COR-L47 (cell line): Measurements from ENCODE around the gene HTRA1.
A peak's percentile ranks its signal among the peaks of the same experiment; 100 is the strongest.

ENCODE experiments used
- DNase-seq: peaks from one replicate; lab custom pipeline; 2025; lab: John Stamatoyannopoulos, UW

HTRA1 gene

DNA sequence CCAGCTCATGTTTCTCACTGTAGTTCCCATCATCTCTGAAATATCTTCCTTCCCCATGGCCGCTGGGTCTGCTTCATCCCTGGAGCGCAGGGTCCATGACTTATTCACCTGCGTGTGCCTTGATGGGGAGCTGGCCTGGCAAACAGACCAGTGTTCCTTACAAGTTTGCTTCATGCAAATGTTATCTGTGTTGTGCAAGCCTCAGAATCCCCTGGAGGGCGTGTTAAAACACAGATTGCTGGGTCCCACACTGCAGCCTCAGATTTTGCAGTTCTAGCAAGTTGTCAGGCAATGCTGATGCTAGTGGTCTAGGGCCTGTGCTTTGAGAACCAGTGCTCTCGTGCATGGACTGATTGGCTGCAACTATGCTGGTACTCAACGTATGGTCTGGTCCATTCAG, 92.0 kb downstream of the HTRA1 start:
- no peak for DNase-seq

DNA sequence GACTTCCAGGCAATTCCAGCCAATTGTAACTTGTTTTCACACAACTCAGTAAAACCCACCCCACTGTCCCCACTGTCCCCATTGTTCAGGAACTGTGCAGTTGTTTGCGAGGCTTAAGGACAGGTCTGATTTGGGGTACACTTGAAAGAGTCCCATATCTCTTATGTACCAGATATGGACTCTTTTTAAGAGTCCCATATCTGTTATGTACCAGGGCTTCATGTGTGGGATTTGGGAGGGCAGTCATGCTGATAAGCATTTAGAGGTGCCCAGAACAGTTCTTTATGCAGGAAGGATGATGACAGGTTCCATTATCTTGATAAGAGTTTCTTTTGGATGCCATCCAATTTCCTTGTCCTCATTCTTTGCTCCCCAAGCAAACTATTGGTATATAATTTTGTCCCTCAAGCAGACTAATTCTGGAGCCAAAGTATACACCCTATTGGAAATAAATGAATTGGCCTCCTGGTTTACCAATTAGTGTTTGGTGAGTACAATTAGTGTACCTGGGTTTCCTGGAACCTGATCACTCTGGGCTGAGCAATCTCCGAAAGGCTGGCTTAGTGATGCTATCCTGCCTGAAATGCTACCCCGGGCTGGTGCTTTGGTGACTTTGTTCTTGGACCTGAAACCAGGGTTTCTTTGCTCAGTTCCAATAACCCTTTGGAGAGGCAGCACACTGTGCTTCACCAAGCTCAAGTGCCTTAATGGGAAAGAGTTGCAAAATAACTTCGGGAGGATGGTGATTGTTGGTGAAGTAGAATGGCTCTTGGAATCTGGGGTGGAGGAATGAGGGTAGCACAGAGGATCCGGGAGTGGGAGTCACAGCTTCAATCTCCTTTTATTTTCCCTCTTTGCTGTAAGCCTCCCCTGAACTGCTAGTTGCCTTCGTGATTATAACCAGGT, 93.0 kb downstream of the HTRA1 start:
- peak; percentile 49 for DNase-seq

GRCh38 chr10:122555442-122555841, 94.1 kb downstream of the HTRA1 start:
- DNase-seq, result no peak

DNA sequence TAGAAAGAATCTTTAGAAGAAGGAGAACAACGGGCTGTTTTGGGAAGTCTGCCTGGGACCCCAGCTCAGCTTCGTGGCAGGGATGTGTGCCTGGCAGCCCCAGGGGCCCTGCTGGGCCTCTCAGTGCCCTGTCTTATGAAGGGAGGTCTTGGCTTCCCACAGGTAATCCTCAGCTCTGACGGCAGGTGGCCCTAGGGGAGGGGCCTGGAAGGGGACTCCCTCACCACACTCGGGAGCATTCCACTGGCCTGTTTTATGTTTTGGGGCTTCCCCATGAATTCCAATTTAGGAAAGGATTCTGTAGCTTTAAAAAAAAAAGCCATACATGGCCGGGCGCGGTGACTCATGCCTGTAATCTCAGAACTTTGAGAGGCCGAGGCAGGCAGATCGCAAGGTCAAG, 96.2 kb downstream of the HTRA1 start:
- DNase-seq, result no peak

- no peak for DNase-seq
Observed at GRCh38 chr10:122558452-122558851, 97.1 kb downstream of the HTRA1 start.

DNA sequence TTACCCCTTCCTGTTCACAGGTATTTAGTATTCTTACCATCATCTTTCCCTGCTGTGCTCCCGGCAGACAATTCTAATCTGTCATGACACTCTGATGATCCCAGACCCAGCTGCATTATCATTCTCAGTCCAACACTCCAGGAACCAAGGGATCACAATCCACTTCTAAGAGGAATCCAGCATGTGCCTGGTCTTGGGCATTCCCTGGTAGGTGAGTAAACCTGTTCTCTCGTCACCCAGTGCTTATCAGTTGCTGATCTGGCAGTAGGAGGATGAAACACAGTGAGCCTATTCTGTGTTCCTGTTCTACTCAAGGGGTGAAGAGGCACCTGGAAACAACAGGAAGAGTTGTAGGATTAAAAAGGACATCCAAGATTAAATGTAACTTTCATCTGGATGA, 97.9 kb downstream of the HTRA1 start:
- no peak for DNase-seq

DNA sequence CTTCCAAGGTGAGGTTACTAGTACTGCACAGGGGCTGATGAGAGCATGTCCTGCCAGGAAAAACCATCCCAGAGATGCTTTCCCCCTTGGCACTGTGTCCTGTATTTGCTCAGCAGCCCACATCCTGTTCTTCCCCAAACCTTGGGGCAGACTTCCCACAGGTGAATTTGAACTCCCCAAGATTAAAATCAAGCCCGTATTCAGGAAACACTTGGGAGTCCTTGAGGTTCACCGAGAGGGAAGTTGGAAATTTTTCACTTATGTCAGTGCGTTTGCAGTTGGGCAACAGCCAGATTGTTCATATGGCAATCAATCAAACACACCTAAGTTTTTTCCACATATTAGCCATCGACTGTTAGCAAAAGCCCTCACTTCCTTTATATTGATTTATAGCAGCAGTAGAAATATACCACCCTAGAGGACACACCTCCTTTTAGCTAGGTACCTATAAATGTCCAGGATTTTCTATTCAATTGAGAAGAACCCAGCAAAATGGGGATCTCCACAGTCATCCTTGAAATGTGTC, 99.0 kb downstream of the HTRA1 start, which contains the start of gene DMBT1:
DMBT1 (plus strand) TSS at position 476 of the 526 bp plus-strand sequence; CDS start at position 493, 17 bp downstream.
- no peak for DNase-seq

DNA sequence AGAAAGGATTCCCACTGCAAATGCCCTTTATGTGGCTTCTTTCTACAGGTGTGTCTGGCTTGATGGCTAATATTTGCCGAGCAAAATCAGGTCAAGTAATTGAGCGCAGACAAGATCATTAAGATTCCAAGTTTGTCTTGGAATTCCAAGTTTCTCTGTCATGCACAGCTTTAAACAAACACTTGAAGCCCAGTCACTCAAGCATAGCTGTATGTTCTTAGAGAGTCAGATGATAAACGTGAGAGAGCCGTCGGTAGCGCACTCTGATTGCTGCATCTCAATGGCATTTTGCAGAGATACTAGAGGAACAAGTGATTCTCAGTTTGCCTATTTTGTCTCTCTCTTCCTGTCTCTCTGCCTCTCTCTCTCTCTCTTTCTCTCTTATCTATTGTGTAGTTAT, 99.9 kb downstream of the HTRA1 start:
- DNase-seq, result no peak

GRCh38 chr10:122561792-122562191, 100.4 kb downstream of the HTRA1 start:
- DNase-seq, result no peak
